ENCODE results near the gene RFC1.
"Not testable (repeated sequence)": the region's sequence is repeated elsewhere in the genome, so short reads cannot be mapped to it uniquely, and the experiment has no call there.

RFC1 gene

GRCh38 chr4:39305912-39306677, 60.1 kb downstream of the RFC1 start:
- DNase-seq (ENCODE audit: low read depth), result no peak

DNA sequence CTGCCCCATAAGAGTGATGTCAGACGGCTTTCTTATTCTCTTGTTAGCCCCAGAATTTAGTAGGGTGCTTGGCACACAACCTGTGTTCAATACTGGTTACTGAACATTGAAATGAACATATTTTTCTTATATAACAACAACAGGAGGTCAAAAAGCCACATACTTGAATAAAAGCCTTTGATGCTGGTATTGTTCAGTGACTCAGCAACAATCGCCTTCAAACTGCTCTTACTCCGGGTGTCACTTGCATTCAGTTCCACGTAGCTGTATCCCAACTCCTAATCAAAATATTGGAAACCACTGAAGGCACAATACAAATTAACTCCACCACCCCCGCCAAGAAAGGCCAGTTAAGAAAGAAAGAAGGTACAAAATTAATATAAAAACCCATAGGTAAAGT, 61.5 kb downstream of the RFC1 start:
- DNase-seq (ENCODE audit: low read depth), result no peak

DNA sequence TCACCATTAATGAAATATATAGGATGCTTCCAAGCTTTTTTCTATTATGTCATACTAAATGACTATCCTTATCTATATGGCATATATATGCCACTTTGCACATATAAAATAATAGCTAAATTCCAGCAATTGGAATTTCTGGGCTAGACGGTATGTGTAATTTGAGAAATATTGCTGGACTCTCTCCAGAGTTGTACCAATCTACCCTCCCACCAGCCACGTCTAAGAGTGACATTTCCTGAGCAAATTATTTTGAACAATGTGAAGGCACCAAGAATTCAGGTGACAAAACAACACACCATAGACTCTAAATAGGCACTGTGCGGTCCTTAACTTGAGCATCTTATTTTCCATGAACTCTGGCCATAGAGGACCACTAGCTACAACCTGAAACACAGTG, 62.3 kb downstream of the RFC1 start:
- DNase-seq (ENCODE audit: low read depth), result no peak

DNA sequence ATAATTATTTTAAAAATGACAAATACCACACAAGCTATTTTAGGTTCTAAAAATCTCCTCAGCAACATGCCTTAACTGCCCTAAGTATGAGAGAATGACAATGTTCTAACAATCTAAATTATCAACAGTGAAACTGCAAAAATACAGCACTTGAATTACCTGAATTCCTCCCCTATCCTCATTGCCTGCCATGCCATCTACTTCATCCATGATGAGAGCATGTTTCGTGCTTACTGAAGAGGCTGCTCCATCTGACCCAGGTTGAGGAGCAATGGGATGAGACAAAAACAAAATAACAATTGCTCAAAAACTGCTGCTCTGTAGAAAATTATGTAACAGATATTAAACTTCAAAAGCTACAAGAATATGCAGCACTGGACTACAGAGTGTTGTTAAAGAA, 63.3 kb downstream of the RFC1 start:
- no peak for DNase-seq (ENCODE audit: low read depth)

GRCh38 chr4:39295784-39296183, 70.4 kb downstream of the RFC1 start:
- DNase-seq (ENCODE audit: low read depth), result no peak

DNA sequence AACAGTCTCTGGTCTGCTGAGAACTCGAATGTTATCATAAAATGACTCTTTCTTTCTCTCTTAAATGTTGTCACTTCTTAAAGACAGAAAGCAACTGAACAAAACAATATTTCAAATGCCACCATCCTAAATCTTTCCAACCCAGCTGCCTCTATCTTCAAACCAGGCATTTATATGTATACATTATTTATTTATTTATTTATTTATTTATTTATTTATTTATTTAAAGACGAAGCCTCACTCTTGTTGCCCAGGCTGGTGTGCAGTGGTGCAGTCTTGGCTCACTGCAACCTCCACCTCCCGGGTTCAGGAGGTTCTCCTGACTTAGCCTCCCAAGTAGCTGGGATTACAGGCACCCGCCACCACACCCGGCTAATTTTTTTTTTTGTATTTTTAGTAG, 73.7 kb downstream of the RFC1 start:
- not testable (repeated sequence) for DNase-seq (ENCODE audit: low read depth)

- no peak for DNase-seq (ENCODE audit: low read depth)
These were observed 74.5 kb downstream of the RFC1 start for GRCh38 chr4:39291686-39292085.

DNA sequence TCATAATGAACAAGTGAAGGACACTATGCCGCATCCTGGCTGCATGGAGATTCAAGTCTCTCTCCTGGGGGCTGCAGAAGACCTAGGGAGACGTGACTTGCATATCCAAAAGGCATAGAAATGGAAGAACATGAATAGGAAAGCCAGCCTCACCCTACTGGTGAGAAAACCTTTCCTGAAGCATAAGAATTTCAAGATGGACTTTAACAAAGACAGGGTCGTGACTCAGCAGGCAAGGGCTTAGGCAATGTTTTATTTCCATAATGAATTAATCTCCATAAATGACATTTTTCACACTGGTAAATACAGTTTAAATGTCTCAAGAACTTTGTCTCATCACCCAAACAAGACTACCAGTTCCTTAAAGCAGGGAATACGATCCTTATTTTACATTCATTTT, 78.9 kb downstream of the RFC1 start:
- DNase-seq (ENCODE audit: low read depth), result no peak

DNA sequence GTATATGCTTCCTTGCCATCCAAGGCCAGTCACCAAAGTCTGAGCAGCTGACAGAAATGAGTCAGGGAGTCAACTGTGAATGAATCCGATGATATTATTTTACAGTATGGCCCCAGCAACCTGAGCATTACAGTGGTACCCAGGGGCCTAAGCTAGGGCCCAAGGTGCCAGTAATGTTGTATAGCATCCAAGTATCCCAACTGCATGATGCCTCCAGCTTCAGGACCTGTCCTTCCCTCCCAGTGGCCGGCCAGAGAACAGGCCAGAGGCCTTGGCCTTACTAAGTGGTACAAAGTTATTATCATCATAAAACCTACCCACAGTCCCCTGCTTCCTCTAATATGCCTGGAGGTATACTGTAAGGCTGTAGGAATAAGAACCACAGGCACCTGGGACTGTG, 79.9 kb downstream of the RFC1 start:
- DNase-seq (ENCODE audit: low read depth), result no peak

- DNase-seq (ENCODE audit: low read depth), result no peak
These were observed 80.3 kb downstream of the RFC1 start for GRCh38 chr4:39285853-39286252.

DNA sequence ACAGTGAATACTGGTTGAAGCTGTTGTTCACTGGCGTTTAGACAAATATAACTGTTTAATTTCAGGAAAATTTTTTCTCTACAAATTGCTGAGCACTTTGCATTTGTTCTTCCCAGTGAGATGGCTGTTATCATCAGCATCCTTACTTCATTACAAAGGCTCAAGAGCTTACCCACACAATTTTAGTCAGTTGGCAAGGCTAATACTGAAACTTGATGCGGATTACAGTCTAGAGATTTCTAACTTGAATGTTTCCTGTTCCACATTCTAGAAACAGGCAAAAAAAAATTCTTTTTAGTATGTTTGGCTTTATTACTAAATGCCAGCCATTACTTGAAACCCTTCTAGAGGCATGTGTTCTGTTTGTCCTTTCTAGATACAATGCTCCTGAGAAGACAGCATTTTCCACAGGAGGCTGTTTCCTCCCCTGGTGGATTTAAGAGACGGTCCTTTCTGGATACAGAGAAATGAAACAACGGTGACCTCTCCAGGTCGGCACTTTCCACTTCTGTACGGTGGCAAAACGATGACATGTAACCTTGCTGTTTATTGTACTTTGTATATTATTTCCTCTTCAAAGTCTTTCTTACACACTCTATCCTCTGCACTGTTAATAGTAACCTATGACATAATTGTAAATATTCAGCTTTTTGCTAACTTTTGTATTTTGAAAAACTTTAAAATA, 80.9 kb downstream of the RFC1 start:
- no peak for DNase-seq (ENCODE audit: low read depth)

DNA sequence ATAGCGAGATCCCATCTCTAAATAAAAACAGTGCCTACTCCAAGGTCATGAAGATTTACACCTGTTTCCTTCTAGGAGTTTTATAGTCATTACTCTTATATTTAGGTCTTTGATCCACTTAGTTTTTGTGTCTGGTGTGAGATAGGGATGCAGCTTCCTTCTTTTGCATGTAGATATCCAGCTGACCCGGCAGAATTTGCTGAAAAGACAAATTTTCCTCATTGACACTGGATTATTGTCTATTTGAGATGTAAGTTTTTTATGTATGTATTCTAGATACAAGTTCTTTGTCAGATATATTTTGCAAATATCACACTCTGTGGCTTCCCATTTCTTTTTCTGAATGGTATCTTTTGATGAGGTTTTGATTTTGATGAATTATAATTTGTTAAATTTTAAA, 85.4 kb downstream of the RFC1 start:
- DNase-seq (ENCODE audit: low read depth), result no peak

- DNase-seq (ENCODE audit: low read depth), result no peak
These were observed 86.7 kb downstream of the RFC1 start for GRCh38 chr4:39279416-39279815.

GRCh38 chr4:39278476-39278875, 87.7 kb downstream of the RFC1 start:
- no peak for DNase-seq (ENCODE audit: low read depth)

- DNase-seq (ENCODE audit: low read depth), result not testable (repeated sequence)
These were observed 88.5 kb downstream of the RFC1 start for GRCh38 chr4:39277661-39278060.

DNA sequence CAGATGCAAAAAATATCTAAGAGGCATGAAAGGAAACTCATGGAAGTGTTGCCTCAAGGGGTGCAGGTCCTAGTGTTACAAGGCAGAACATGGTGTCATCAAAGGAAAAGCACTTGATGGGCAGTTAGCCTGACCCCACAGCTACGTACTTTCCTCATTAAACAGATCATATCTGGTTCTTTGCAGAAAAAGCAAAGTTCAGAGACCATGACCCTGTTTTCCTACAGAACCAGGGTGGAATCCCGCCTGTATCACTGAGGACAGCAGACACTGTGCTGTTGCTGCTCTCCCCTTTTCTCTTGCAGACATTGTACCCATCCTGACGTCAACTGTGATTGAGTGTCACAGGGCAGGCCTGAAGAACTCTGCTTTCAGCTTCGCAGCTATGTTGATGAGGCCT, 91.7 kb downstream of the RFC1 start:
- DNase-seq (ENCODE audit: low read depth), result no peak

DNA sequence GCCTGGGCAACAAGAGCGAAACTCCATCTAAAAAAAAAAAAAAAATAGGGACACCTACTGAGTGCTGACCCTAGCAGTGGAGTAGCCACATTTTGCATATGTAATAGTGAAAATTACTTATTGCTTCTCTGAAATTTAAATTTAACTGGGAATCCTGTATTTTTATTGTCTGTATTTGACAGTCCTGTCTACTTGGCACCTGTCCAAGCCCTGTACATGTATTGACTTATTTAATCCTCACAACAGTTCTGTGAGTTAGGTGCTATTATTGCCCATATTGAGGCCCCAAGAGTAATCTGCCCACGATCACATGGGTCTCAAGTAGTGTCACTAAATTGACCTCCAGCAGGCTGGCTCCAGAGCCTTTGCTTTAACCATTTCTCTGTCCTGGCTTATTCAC, 102.3 kb downstream of the RFC1 start:
- no peak for DNase-seq (ENCODE audit: low read depth)

DNA sequence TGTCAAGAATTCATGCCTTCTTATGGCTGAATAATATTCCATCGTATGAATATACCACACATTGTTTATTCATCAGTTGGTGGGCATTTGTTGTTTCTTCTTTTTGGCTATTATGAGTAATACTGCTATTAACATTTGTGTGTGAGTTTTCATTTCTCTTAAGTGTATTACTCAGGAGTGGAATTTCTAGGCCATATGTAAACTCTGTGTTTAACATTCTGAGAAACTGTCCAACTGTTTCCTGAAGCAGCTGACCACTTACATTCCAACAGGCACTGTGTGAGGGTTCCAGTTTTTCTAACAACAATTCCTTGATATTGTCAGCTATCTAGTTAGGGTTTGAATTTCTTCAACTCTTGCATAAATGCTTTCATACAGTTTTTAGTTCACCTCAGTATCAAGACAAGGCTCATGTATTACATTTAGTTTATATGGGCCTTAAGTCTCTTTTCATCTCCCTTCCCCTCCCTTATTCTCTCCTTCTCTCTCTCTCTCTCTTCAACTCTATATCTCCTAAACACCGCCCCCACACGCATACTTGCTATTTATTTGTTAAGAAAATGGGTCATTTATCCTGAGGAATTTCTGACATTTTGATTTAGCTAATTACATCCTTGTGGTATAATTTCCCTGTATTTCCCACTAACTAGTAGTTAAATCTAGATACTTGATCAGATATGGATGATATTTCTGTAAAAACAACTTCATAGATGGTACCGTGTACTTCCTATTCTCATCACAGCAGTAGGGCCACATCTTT, 106.4 kb downstream of the RFC1 start:
- no peak for DNase-seq (ENCODE audit: low read depth)

GRCh38 chr4:39256436-39256835, 109.7 kb downstream of the RFC1 start:
- DNase-seq (ENCODE audit: low read depth), result no peak

DNA sequence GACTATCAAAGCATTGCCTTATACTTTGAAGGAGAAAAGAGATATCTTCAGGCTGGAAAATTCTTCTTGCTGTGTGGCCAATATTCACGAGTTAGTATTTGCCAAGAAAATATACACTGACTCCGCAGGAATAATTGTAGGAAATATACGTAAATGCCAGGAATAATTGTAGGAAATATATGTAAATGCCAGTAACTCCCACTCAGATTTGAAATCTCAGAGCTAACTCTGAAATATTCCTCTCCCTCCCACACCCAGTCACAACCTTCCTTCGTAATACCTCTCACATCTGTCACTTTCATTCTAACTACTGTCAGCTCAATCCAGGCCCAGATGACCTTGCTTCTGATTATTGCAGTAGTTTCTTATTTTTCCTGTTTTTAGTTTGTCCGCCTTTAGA, 110.3 kb downstream of the RFC1 start:
- DNase-seq (ENCODE audit: low read depth), result no peak

DNA sequence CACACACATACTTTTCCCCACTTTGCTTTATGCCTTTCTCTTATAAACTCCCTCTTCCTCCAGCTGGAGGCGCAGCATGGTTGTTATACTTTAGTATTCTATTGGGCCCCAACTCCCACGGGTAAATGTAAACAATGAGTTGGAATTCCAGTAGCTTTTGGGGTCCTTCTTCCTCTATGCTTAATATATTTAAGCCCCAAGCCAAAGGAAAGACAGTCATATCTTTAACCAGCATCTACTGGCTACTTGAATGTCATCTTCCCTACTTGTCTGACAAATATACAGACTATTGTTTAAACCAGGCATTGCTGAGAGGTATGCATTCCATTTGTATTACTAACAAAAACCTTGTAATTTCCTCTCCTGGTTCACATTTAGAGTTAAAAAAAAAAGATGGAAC, 110.9 kb downstream of the RFC1 start:
- DNase-seq (ENCODE audit: low read depth), result no peak

DNA sequence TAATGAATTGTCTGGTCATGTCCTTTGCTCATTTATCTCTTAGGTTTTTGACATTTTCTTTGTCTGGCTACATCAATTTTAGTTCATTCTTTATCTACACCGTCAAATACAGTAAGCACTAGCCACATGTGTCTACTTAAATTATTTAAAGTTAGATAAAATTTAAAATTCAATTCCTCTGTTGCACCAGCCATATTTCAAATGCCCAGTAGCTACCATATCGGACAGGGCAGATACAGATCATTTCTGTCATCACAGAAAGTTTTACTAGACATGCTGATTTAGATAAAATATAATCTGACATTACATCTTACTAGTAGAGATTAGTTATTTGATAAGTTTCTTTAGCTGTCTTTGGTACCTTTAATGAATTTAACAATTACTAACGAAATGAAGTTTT, 122.7 kb downstream of the RFC1 start:
- no peak for DNase-seq (ENCODE audit: low read depth)

Data from CMK (cell line).